ENCODE results near the gene SGK2.

DNA sequence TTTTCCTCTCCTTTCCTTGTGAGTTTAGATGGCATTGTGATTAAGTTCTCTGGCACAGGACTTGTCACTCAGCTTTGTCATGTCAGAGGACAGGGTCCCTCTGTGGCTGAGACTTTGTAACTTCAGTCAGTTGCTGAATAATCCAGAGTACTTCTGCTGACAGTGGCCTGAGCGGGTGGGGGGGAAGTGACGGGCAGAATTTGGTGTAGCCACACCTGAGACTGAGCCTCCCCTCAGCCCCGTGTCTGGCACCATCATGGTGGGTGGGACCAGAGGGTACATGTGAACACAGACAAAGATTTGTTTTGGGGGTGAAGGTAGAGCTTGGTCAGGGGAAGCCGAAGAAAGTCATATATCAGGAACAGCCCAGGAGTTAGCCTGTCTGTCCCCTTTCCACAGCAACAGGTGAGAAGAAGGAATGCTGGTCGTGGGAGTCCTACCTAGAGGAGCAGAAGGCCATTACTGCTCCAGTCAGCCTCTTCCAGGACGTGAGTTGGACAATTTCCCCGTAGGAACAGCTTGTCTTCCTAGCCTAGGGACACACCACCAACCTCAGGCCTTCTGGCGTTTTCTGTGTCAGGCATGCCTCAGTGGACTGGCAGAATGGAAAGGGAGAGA lies 30.5 kb upstream of the SGK2 start:
- TF ChIP-seq CTCF (IDR thresholded peaks at IDR 0.05 in 2 of 3, conservative IDR thresholded peaks at IDR 0.05 in 1 of 3; ENCODE audit: insufficient read depth in 2 of 3, low read depth in 1 of 3, low read length in 3 of 3) = no peak
- TF ChIP-seq NONO (IDR thresholded peaks at IDR 0.05; ENCODE audit: low read depth in 2 of 2, low read length in 1 of 2) = no peak

Data from K562 (cell line).